ENCODE measurements around the gene PEAR1.

GRCh38 chr1:156901590-156901900 lies 8.0 kb downstream of the PEAR1 start:
- TF ChIP-seq CTCF (IDR thresholded peaks at IDR 0.05), result no peak
- no peak for TF ChIP-seq EP300 (IDR thresholded peaks at IDR 0.05)
- TF ChIP-seq POLR2A (IDR thresholded peaks at IDR 0.05), result no peak
